Head of caudate nucleus (tissue), 42 donors: ENCODE results near the gene KRT71.

Experiments
- DNase-seq, 42 donors: peaks; one replicate each; pipeline versions ENCODE4 v3.0.0 to v3.0.0-alpha.2; 2020 to 2021; ENCODE audit warnings: mixed read lengths in 7 of 42
- intact Hi-C: fragments of 100-400 bp; cut with DNase I; formaldehyde crosslinking; loops from one replicate; pipeline ENCODE4 v1.15.0; 2022

The KRT71 gene

GRCh38 chr12:52579468-52580465, 26.8 kb upstream of the KRT71 start:
- DNase-seq, result no peak
- intact Hi-C loops, result loop anchor here (5.0 kb wide), 1 partner anchor 293 kb away; no protein-coding TSS in a partner anchor

GRCh38 chr12:52578469-52578868, 25.5 kb upstream of the KRT71 start:
- no peak for DNase-seq
- intact Hi-C loops, result no loop called here

- intact Hi-C loops, result no loop called here
- DNase-seq, result no peak
Measured at GRCh38 chr12:52577316-52577715, 24.4 kb upstream of the KRT71 start.

- intact Hi-C loops, result no loop called here
- no peak for DNase-seq
Measured at GRCh38 chr12:52575948-52576347, 23.0 kb upstream of the KRT71 start.

GRCh38 chr12:52575256-52575655, 22.3 kb upstream of the KRT71 start:
- DNase-seq, result no peak
- intact Hi-C loops, result no loop called here

- DNase-seq, result no peak
- intact Hi-C loops, result no loop called here
Measured at GRCh38 chr12:52573743-52574142, 20.8 kb upstream of the KRT71 start, which contains the start of gene KRT74. Gene KRT74, minus strand, starts transcription at chr12:52573843. Its CDS starts 66 bp downstream, at chr12:52573777.

GRCh38 chr12:52573306-52573705, 20.4 kb upstream of the KRT71 start:
- intact Hi-C loops, result no loop called here
- DNase-seq, result no peak

- DNase-seq, result no peak
- intact Hi-C loops, result no loop called here
Measured at GRCh38 chr12:52570511-52570910, 17.6 kb upstream of the KRT71 start.

- DNase-seq, result peak in 35 of 42 donors; percentile 8 to 72 (median 37)
- intact Hi-C loops, result no loop called here
Measured at GRCh38 chr12:52568111-52568510, 15.2 kb upstream of the KRT71 start.

GRCh38 chr12:52566847-52567291, 13.9 kb upstream of the KRT71 start:
- intact Hi-C loops, result no loop called here
- DNase-seq, result no peak

GRCh38 chr12:52564582-52564981, 11.6 kb upstream of the KRT71 start:
- intact Hi-C loops, result no loop called here
- no peak for DNase-seq

GRCh38 chr12:52561880-52562449, 9.0 kb upstream of the KRT71 start:
- intact Hi-C loops, result no loop called here
- DNase-seq, result no peak

- no peak for DNase-seq
- intact Hi-C loops, result no loop called here
Measured at GRCh38 chr12:52559979-52560378, 7.0 kb upstream of the KRT71 start.

- intact Hi-C loops, result no loop called here
- no peak for DNase-seq
Measured at GRCh38 chr12:52558781-52559445, 6.0 kb upstream of the KRT71 start.

- intact Hi-C loops, result no loop called here
Measured at GRCh38 chr12:52557476-52557875, 4.5 kb upstream of the KRT71 start.

GRCh38 chr12:52555577-52555976, 2.6 kb upstream of the KRT71 start:
- DNase-seq, result no peak
- intact Hi-C loops, result no loop called here

More at GRCh38 chr12:52557476-52557875, 4.5 kb upstream of the KRT71 start:
- DNase-seq, result no peak

GRCh38 chr12:52552055-52552454, 890 bp downstream of the KRT71 start:
- intact Hi-C loops, result no loop called here
- DNase-seq, result peak in 38 of 42 donors; percentile 17 to 71 (median 48)

- intact Hi-C loops, result no loop called here
- DNase-seq, result no peak
Measured at GRCh38 chr12:52551216-52551865, 1.6 kb downstream of the KRT71 start.

- no peak for DNase-seq
- intact Hi-C loops, result no loop called here
Measured at GRCh38 chr12:52546126-52546525, 6.8 kb downstream of the KRT71 start.
